Ovary (tissue), 9 donors: Measurements from ENCODE around the gene SFTPB. TPM values are rescaled to one million over a fixed set of nuclear protein-coding genes. Genes with fewer than 3 reads are reported as not detected.

Source experiments
- DNase-seq, 5 donors: peaks; one replicate each; pipeline ENCODE4 v3.0.0-alpha.2; 2019 to 2020
- H3K27ac ChIP-seq, 2 donors: fragments of 200-600 bp; one replicate each; pipeline versions ENCODE4 v1.5.1 to v1.8.0; 2019 to 2022
- H3K27me3 ChIP-seq: fragments of 200-600 bp; one replicate; pipeline ENCODE4 v1.8.0; 2022
- H3K36me3 ChIP-seq: fragments of 200-600 bp; sonication (generic); one replicate; pipeline ENCODE4 v1.5.1; 2019
- H3K4me1 ChIP-seq: one replicate; pipeline ENCODE4 v1.8.1; 2013; ENCODE audit warnings: mild to moderate bottlenecking, moderate library complexity; ENCODE audit not compliant: insufficient read depth
- H3K4me3 ChIP-seq: fragments of 200-600 bp; sonication (generic); one replicate; pipeline ENCODE4 v1.5.1; 2017
- H3K9me3 ChIP-seq, 2 donors: fragments of 200-600 bp in 1 of 2; sonication (generic) in 1 of 2; one replicate each; pipeline versions ENCODE4 v1.5.1 to v1.8.1; 2013 to 2019; ENCODE audit warnings: mild to moderate bottlenecking in 1 of 2, moderate library complexity in 1 of 2
- CTCF ChIP-seq, 3 donors: fragments of 450-650 bp in 2 of 3; fragments of 200-600 bp in 1 of 3; IDR thresholded peaks; one replicate each; pipeline versions ENCODE4 v1.5.1 to v1.8.0; 2016 to 2022; ENCODE audit warnings: antibody characterized with exemption in 3 of 3, mild to moderate bottlenecking in 1 of 3
- EP300 ChIP-seq: sonication (generic); formaldehyde crosslinking; IDR thresholded peaks from one replicate; pipeline ENCODE4 v1.6.1; 2017; ENCODE audit warnings: antibody characterized with exemption
- POLR2A ChIP-seq: fragments of 450-650 bp; IDR thresholded peaks from one replicate; pipeline ENCODE4 v1.6.1; 2017; ENCODE audit warnings: antibody characterized with exemption, mild to moderate bottlenecking, moderate library complexity
- WGBS, 3 donors: extraction: QIAGEN DNeasy Blood & Tissue Kit in 1 of 3; methylation state at CpG; one replicate each; pipeline versions ENCODE4 v1.1.5 to v1.1.7; 2013 to 2017; 5-methylcytosine and 5-hydroxymethylcytosine counted together
- intact Hi-C, 4 donors: fragments of 100-400 bp; cut with DNase I; formaldehyde crosslinking; loops; one replicate each; pipeline versions ENCODE4 v1.11.0 to v1.15.1; 2022 to 2023
- polyA plus RNA-seq, 2 donors: library from polyadenylated mRNA; stranded (reverse); fragments of 200-250 nt in 1 of 2; fragments of 350-450 nt in 1 of 2; fragmentation: Illumina TruSeq in 1 of 2; extraction: RNeasy Lipid Tissue Mini Kit (QIAGEN cat#74804) in 1 of 2; gene quantifications; one replicate each; pipeline ENCODE4 v1.2.3, GENCODE V29; 2013 to 2014
- total RNA-seq, 7 donors: library from RNA; depleted of rRNA in 2 of 7; stranded (reverse); fragments of >200 nt in 2 of 7; fragmentation: NEBNext Ultra II Directional in 3 of 7; extraction: Animal tissue kit (Norgen Biotek cat#: 25700) in 3 of 7; gene quantifications; one replicate each; pipeline versions ENCODE4 v1.1.0 to v1.2.4, GENCODE V29; 2016 to 2023
- donor health status: DM: no; HTN: no; CAD: no; lungs with moderate emphysema.
- donor health status: DM: no; HTN: no; CAD: no.
- donor health status: Bipolar disorder and iron deficiency.
- donor health status: DM: yes; HTN: yes; CAD: no.
- donor health status: DM: no; HTN: no; CAD: no.
- donor health status: DM: yes; HTN: yes; CAD: no.

Gene SFTPB
- total and polyA plus RNA-seq, 9 donors = 0.27 to 15.4 (median 1.0) TPM; not detected in 2

DNA sequence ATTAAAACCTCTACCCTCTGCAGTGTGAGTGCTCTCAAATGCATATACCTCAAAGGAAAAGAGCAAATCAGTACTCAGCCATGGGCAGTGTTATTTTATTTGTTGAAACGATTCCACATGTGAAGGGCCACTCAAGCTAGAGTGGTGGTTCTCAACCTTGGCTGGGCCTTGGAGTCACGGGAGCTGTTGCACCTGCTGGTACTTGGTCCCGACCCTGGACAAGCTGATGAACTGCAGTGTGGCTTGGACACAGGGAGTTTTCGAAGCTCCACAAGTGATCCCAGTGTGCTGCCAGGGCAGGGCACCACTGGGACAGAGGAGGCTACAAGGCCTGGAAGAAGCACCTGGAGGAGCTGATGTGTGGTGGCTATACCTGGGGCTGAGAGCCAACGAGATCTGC, 45.8 kb upstream of the SFTPB start:
- Histone ChIP-seq H3K27me3 (no peaks in the 10 kb centered on the region), H3K4me1 (peaks cover 28% of the 10 kb centered on the region), H3K9me3 (no peaks in the 10 kb centered on the region), H3K27ac (no peak overlapping the region), H3K36me3 (no peaks in the 10 kb centered on the region), H3K4me3 (no peak overlapping the region)
- TF ChIP-seq CTCF (IDR thresholded peaks at IDR 0.05) (no peak), POLR2A (no peak), EP300 (no peak)
- WGBS, 3 donors = 84 to 93% (median 93%) methylated on average over 5 of the region's 5 CpGs
- intact Hi-C loops = loop anchor here in 1 of 4 donors (5.0 kb wide), 1 partner anchor 77 kb away; no protein-coding TSS in a partner anchor
- DNase-seq = no peak

- 51 to 62% (median 55%) methylated on average over 9 of the region's 9 CpGs for WGBS, 3 donors
- intact Hi-C loops = loop anchor here in 1 of 4 donors (5.0 kb wide), 1 partner anchor 76 kb away; no protein-coding TSS in a partner anchor
- H3K27me3 ChIP-seq = no peaks in the 10 kb centered on the region
- TF ChIP-seq EP300 (no peak), POLR2A (no peak), CTCF (IDR thresholded peaks at IDR 0.05) (no peak)
- peak overlapping the region in 1 of 2 donors; percentile 57 for H3K27ac ChIP-seq
- H3K9me3 ChIP-seq = no peaks in the 10 kb centered on the region
- H3K36me3 ChIP-seq = no peaks in the 10 kb centered on the region
- no peak overlapping the region for H3K4me3 ChIP-seq
- peak in 1 of 5 donors; percentile 42 for DNase-seq
- peaks cover 28% of the 10 kb centered on the region for H3K4me1 ChIP-seq
These were observed 45.0 kb upstream of the SFTPB start for GRCh38 chr2:85712849-85713612.

DNA sequence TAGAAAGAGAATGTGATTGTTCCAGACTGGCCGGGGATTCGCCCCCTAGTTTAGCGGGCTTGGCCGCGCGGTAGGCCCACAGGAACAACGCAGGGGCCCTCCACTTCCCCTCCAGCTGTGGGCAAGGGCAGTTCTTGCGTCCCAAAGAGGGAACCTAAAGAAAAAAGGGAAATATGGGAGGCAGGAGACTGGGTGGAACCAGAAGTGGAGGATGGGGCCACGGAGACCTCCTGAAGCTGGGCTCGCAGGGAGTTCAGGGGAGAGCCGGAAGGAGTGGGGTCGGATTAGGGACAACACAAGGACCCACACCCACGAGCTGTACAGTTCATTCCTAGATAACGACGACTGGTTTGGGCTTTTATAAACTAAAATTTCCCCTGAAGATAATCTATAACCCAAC, 44.3 kb upstream of the SFTPB start:
- Histone ChIP-seq H3K36me3 (no peaks in the 10 kb centered on the region), H3K4me1 (peaks cover 29% of the 10 kb centered on the region), H3K4me3 (no peak overlapping the region), H3K27ac (peak overlapping the region; percentile 4 to 57), H3K9me3 (no peaks in the 10 kb centered on the region), H3K27me3 (no peaks in the 10 kb centered on the region)
- intact Hi-C loops = loop anchor here in 1 of 4 donors (5.0 kb wide), 1 partner anchor 75 kb away; no protein-coding TSS in a partner anchor
- no peak for DNase-seq
- no peak for TF ChIP-seq CTCF (IDR thresholded peaks at IDR 0.05)
- no peak for TF ChIP-seq POLR2A
- 74 to 82% (median 75%) methylated on average over 15 of the region's 15 CpGs for WGBS, 3 donors

DNA sequence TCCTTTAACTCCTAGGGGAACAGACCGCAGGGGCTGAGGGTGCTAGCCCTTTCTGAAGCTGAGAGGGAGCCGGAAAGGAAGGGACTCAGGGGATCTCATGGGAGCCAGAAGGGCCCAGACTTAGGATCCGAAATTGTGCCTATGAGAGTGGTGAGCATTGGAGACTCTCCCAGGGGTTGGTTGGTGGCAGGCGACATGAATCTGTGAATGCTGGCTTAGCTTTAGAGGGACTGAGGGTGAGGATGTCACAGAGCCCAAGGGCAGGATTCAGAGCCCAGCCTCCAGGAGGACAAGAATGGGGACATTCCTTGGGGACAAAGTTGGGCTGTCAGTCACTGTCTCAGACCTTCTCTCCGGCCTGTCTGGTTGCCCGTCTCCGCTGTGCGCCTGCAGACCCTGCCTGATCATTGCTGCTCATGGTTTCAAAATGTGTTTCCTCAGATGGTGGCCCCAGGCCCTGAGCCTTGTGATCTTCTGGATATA, 43.6 kb upstream of the SFTPB start:
- H3K4me3 ChIP-seq = no peak overlapping the region
- peak overlapping the region; percentile 68 to 83 for H3K27ac ChIP-seq
- peaks cover 30% of the 10 kb centered on the region for H3K4me1 ChIP-seq
- intact Hi-C loops = loop anchor here in 1 of 4 donors (5.0 kb wide), 1 partner anchor 74 kb away; no protein-coding TSS in a partner anchor
- H3K9me3 ChIP-seq = no peaks in the 10 kb centered on the region
- no peaks in the 10 kb centered on the region for H3K36me3 ChIP-seq
- no peaks in the 10 kb centered on the region for H3K27me3 ChIP-seq
- 69 to 77% (median 75%) methylated on average over 8 of the region's 8 CpGs for WGBS, 3 donors
- TF ChIP-seq POLR2A (no peak), CTCF (IDR thresholded peaks at IDR 0.05) (no peak), EP300 (no peak)
- no peak for DNase-seq
